Hematopoietic multipotent progenitor cell (in vitro differentiated cells): ENCODE measurements around the gene PSPH. TPM values are rescaled to one million over a fixed set of nuclear protein-coding genes. Genes with fewer than 3 reads are reported as not detected.

Experiments used
- small RNA-seq: library from RNA; depleted of rRNA; stranded (forward); fragments of <200 nt; gene quantifications from one replicate; pipeline ENCODE3, GENCODE V24; 2012
- total RNA-seq: library from RNA; depleted of rRNA; stranded (reverse); fragments of >200 nt; gene quantifications from one replicate; pipeline ENCODE4 v1.2.3, GENCODE V29; 2012

The PSPH gene
- total RNA-seq, 1 donor = 21.0 TPM

Small RNA genes within 50 kb of the gene (small RNA-seq; reads per million reads assigned to genes)
- not detected for gene SNORA15
- 0.81 reads per million, percentile 19 among the genes with 10 or more reads in this experiment for gene SNORA22B

Other genes with a start within 250 kb of the PSPH start
- not detected for gene SEPTIN14, start 188.7 kb downstream of the PSPH start, total RNA-seq
- 3.2 TPM for gene ZNF713, start 164.0 kb downstream of the PSPH start, total RNA-seq
- 11.8 TPM for gene MRPS17, start 99.6 kb downstream of the PSPH start, total RNA-seq
- gene NIPSNAP2, start 86.9 kb downstream of the PSPH start, total RNA-seq = 21.3 TPM
- 81.9 TPM for gene CCT6A, start 321 bp upstream of the PSPH start, total RNA-seq
- gene SUMF2, start 12.8 kb upstream of the PSPH start, total RNA-seq = 135 TPM
- gene PHKG1, start 41.5 kb upstream of the PSPH start, total RNA-seq = 1.1 TPM
- gene CHCHD2, start 55.0 kb upstream of the PSPH start, total RNA-seq = 442 TPM
- gene NUPR2, start 65.0 kb upstream of the PSPH start, total RNA-seq = not detected